GM21390 (cell line): ENCODE data around the gene PPM1L.
A peak's percentile ranks its signal among the peaks of the same experiment; 100 is the strongest.

ENCODE experiments used
- ATAC-seq: cut with Tn5 transposase; IDR thresholded peaks from one replicate; pipeline ENCODE4 v1.9.1; 2021; ENCODE audit not compliant: unreplicated experiment

PPM1L gene

GRCh38 chr3:160842021-160843005 lies 86.3 kb downstream of the PPM1L start:
- no peak for ATAC-seq

- ATAC-seq, result no peak
These were observed 95.7 kb downstream of the PPM1L start for GRCh38 chr3:160851629-160852210.

GRCh38 chr3:160852856-160853255 lies 96.8 kb downstream of the PPM1L start:
- no peak for ATAC-seq

- ATAC-seq, result no peak
These were observed 100.4 kb downstream of the PPM1L start for GRCh38 chr3:160856450-160856849.

GRCh38 chr3:160857476-160858119 lies 101.6 kb downstream of the PPM1L start:
- ATAC-seq, result no peak

GRCh38 chr3:160860346-160860745 lies 104.3 kb downstream of the PPM1L start:
- no peak for ATAC-seq

GRCh38 chr3:160869825-160870224 lies 113.8 kb downstream of the PPM1L start:
- ATAC-seq, result no peak

GRCh38 chr3:160870327-160870726 lies 114.3 kb downstream of the PPM1L start:
- no peak for ATAC-seq

GRCh38 chr3:160874736-160875135 lies 118.7 kb downstream of the PPM1L start:
- no peak for ATAC-seq

GRCh38 chr3:160876643-160877042 lies 120.6 kb downstream of the PPM1L start:
- ATAC-seq, result no peak

GRCh38 chr3:160879859-160880258 lies 123.8 kb downstream of the PPM1L start:
- no peak for ATAC-seq

GRCh38 chr3:160883373-160883772 lies 127.3 kb downstream of the PPM1L start:
- ATAC-seq, result no peak

GRCh38 chr3:160885791-160886286 lies 129.8 kb downstream of the PPM1L start:
- ATAC-seq, result peak; percentile 32

- ATAC-seq, result peak; percentile 81
These were observed 130.4 kb downstream of the PPM1L start for GRCh38 chr3:160886421-160886820.

GRCh38 chr3:160893207-160893606 lies 137.2 kb downstream of the PPM1L start:
- no peak for ATAC-seq

- ATAC-seq, result no peak
These were observed 148.7 kb downstream of the PPM1L start for GRCh38 chr3:160904691-160905090.

- no peak for ATAC-seq
These were observed 150.6 kb downstream of the PPM1L start for GRCh38 chr3:160906646-160907045.

GRCh38 chr3:160909917-160910316 lies 153.9 kb downstream of the PPM1L start:
- ATAC-seq, result no peak

- ATAC-seq, result no peak
These were observed 155.4 kb downstream of the PPM1L start for GRCh38 chr3:160911411-160911810.

- ATAC-seq, result no peak
These were observed 160.4 kb downstream of the PPM1L start for GRCh38 chr3:160916472-160916871.

- ATAC-seq, result no peak
These were observed 163.9 kb downstream of the PPM1L start for GRCh38 chr3:160919942-160920341.
